A549 (cell line): ENCODE data around the gene TAC1. TPM values are rescaled to one million over a fixed set of nuclear protein-coding genes. Genes with fewer than 3 reads are reported as not detected.
A peak's percentile ranks its signal among the peaks of the same experiment; 100 is the strongest.

Experiments
- ATAC-seq, 2 experiments: fragments of 200-7000 bp in 1 of 2; fragments of >200 bp in 1 of 2; cut with Nextera tagmentation in 1 of 2; cut with Tn5 transposase in 1 of 2; 3 replicates each; pipeline versions ENCODE4 v1.8.0 to v1.9.1; 2018 to 2020; ENCODE audit warnings: mild to moderate bottlenecking in 1 of 2, moderate library complexity in 1 of 2
- CTCF ChIA-PET: fragments of 300-600 bp; sonication (Branson Sonifier 250); formaldehyde crosslinking; extraction: SDS; loops from one replicate; lab custom pipeline; 2021; ENCODE audit warnings: antibody characterized with exemption, inconsistent platforms; lab: Yijun Ruan, JAX
- POLR2A ChIA-PET: fragments of 350-600 bp; formaldehyde crosslinking; extraction: SDS; loops from one replicate; lab custom pipeline; 2021; ENCODE audit warnings: antibody characterized with exemption, inconsistent platforms; lab: Yijun Ruan, JAX
- DNase-seq, 2 experiments: peaks; one replicate each; pipeline versions ENCODE4 v3.0.0 to v3.0.0-alpha.2; 2011 to 2016; ENCODE audit warnings: low read depth in 1 of 2, low spot score in 1 of 2
- FAIRE-seq: peaks from 2 replicates; lab custom pipeline; 2011; peaks lifted over from hg19 to GRCh38; lab: Jason Lieb, UNC
- H3K27ac ChIP-seq, 2 experiments: fragments of >200 bp; sonication (Bioruptor Twin); formaldehyde crosslinking; 3 replicates each; pipeline ENCODE4 v1.5.1; 2016 to 2017
- H3K4me1 ChIP-seq: fragments of >200 bp; sonication (Bioruptor Twin); formaldehyde crosslinking; 3 replicates; pipeline ENCODE4 v1.6.1; 2016
- H3K4me2 ChIP-seq: fragments of >200 bp; sonication (Bioruptor Twin); formaldehyde crosslinking; 3 replicates; pipeline ENCODE4 v1.6.1; 2016
- H3K4me3 ChIP-seq: fragments of >200 bp; sonication (Bioruptor Twin); formaldehyde crosslinking; 3 replicates; pipeline ENCODE4 v1.5.1; 2016
- H3K9me3 ChIP-seq: fragments of >200 bp; sonication (Bioruptor Twin); formaldehyde crosslinking; 3 replicates; pipeline ENCODE4 v1.6.1; 2016
- CBX2 ChIP-seq: fragments of 200-600 bp; sonication (generic); IDR thresholded peaks from 2 replicates; pipeline ENCODE4 v1.6.1; 2016; ENCODE audit warnings: low read depth, mild to moderate bottlenecking, borderline replicate concordance
- CEBPB ChIP-seq, 2 experiments: fragments of >200 bp in 1 of 2; sonication (Bioruptor Twin) in 1 of 2; formaldehyde crosslinking in 1 of 2; IDR thresholded peaks; 2 replicates each; pipeline ENCODE4 v1.6.1; 2012 to 2016
- CHD2 ChIP-seq: fragments of 150-350 bp; IDR thresholded peaks from 2 replicates; pipeline ENCODE4 v1.6.1; 2014; ENCODE audit warnings: low read length; ENCODE audit not compliant: partially characterized antibody
- CTCF ChIP-seq: fragments of >200 bp; sonication (Bioruptor Twin); formaldehyde crosslinking; IDR thresholded peaks from 3 replicates; pipeline ENCODE4 v1.5.1; 2016
- ELK1 ChIP-seq: fragments of 150-350 bp; IDR thresholded peaks from 2 replicates; pipeline ENCODE4 v1.6.1; 2014; ENCODE audit warnings: low read depth, mild to moderate bottlenecking, low read length
- ESRRA ChIP-seq: fragments of 150-350 bp; IDR thresholded peaks from 2 replicates; pipeline ENCODE4 v1.6.1; 2014; ENCODE audit warnings: mild to moderate bottlenecking, low read length, borderline replicate concordance
- FOSL2 ChIP-seq, 2 experiments: fragments of 450-650 bp in 1 of 2; fragments of >200 bp in 1 of 2; sonication (Bioruptor Twin) in 1 of 2; formaldehyde crosslinking; IDR thresholded peaks; 2 replicates each; pipeline versions ENCODE4 v1.5.0 to v1.6.1; 2016 to 2020; ENCODE audit warnings: mild to moderate bottlenecking in 1 of 2, moderate library complexity in 1 of 2
- MAFK ChIP-seq: fragments of 450-650 bp; IDR thresholded peaks from 2 replicates; pipeline ENCODE4 v1.6.1; 2014; ENCODE audit not compliant: partially characterized antibody
- NFE2L2 ChIP-seq: fragments of 150-350 bp; conservative IDR thresholded peaks from 2 replicates; pipeline ENCODE4 v1.6.1; 2014; ENCODE audit warnings: low read length
- NPAS2 ChIP-seq: fragments of 250-450 bp; sonication (Bioruptor Pico); IDR thresholded peaks from 2 replicates; pipeline ENCODE4 v1.8.0; 2022; ENCODE audit warnings: mild to moderate bottlenecking, moderate library complexity, borderline replicate concordance
- NR3C1 ChIP-seq: fragments of >200 bp; sonication (Bioruptor Twin); formaldehyde crosslinking; IDR thresholded peaks from 3 replicates; pipeline ENCODE4 v1.6.1; 2017
- RARB ChIP-seq: fragments of 250-450 bp; sonication (Bioruptor Pico); IDR thresholded peaks from 2 replicates; pipeline ENCODE4 v1.8.0; 2021; ENCODE audit warnings: mild to moderate bottlenecking, moderate library complexity
- ZFP36 ChIP-seq: fragments of 450-650 bp; IDR thresholded peaks from 2 replicates; pipeline ENCODE4 v1.6.1; 2014; ENCODE audit warnings: borderline replicate concordance; ENCODE audit not compliant: partially characterized antibody
- WGBS: methylation state at CpG from one replicate; pipeline ENCODE4 v1.1.6; 2017; ENCODE audit errors: missing lambda C conversion rate; 5-methylcytosine and 5-hydroxymethylcytosine counted together
- polyA plus RNA-seq, 4 experiments: library from polyadenylated mRNA; depleted of rRNA in 3 of 4; stranded (reverse); fragments of >200 nt; fragmentation: RNase III in 1 of 4; extraction: RNeasy Plus Mini Kit Qiagen cat#74134 plus additional on column Dnase treatment in 1 of 4; gene quantifications; 2 replicates in 3 of 4; 3 replicates in 1 of 4; pipeline ENCODE4 v1.2.3, GENCODE V29; 2011 to 2017
- TF ChIP-seq, protein P1 (sequence below): IDR thresholded peaks from 2 replicates; pipeline ENCODE4 v1.6.1; 2012; ENCODE audit warnings: low read depth, borderline replicate concordance
- TF ChIP-seq, protein P2 (sequence below): IDR thresholded peaks from 2 replicates; pipeline ENCODE4 v1.6.1; 2012
- TF ChIP-seq, protein P3 (sequence below): fragments of >200 bp; sonication (Bioruptor Twin); formaldehyde crosslinking; IDR thresholded peaks from 3 replicates; pipeline ENCODE4 v1.6.1; 2016

TAC1 gene
- polyA plus RNA-seq, 2 of the 4 experiments (the other 2 are of a cell fraction), result not detected

DNA sequence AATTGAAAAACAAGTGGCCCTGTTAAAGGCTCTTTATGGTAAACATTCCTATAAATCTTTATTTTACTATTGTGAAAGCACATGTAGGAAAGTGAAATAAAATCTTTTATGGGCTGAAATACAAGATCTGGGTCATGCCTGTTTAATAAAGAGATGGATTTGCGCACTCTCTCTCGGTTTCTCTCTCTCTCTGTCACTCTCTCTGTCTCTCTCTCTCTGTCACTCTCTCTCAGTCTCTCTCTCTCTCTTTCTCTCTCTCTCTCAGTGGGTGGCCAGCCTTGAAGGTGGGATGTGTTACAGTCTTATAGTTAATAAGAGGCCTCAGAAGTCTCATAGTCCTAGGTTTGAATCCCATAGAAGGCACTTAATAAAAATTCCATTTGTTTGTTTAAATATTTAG is 2.4 kb downstream of the TAC1 start:
- Histone ChIP-seq H3K27ac (no peak overlapping the region), H3K4me3 (no peak overlapping the region), H3K4me2 (no peak overlapping the region), H3K9me3 (no peaks in the 10 kb centered on the region), H3K4me1 (peaks cover 5% of the 10 kb centered on the region; the same call in 2 of the 3 replicates)
- FAIRE-seq (no peak), DNase-seq (no peak), ATAC-seq (no peak)
- WGBS, result 84% methylated on average over 2 of the region's 2 CpGs
- ChIA-PET CTCF (no interaction called here), POLR2A (no interaction called here)
- TF ChIP-seq CTCF (no peak), NPAS2 (no peak), NFE2L2 (no peak), ZFP36 (no peak), ELK1 (no peak), ESRRA (no peak), FOSL2 (IDR thresholded peaks at IDR 0.05) (no peak), FOSL2 (CRISPR knock-in tag; IDR thresholded peaks at IDR 0.05) (no peak), CEBPB (IDR thresholded peaks at IDR 0.05) (no peak), NR3C1 (no peak)
- TF ChIP-seq, protein P1, sequence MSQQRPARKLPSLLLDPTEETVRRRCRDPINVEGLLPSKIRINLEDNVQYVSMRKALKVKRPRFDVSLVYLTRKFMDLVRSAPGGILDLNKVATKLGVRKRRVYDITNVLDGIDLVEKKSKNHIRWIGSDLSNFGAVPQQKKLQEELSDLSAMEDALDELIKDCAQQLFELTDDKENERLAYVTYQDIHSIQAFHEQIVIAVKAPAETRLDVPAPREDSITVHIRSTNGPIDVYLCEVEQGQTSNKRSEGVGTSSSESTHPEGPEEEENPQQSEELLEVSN, result no peak
- TF ChIP-seq, protein P2, sequence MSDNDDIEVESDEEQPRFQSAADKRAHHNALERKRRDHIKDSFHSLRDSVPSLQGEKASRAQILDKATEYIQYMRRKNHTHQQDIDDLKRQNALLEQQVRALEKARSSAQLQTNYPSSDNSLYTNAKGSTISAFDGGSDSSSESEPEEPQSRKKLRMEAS, result no peak

GRCh38 chr7:97735075-97735474 is 3.2 kb downstream of the TAC1 start:
- no peaks in the 10 kb centered on the region for H3K9me3 ChIP-seq
- no peak overlapping the region for H3K4me3 ChIP-seq
- peaks cover 5% of the 10 kb centered on the region; the same call in 2 of the 3 replicates for H3K4me1 ChIP-seq
- no peak overlapping the region for H3K27ac ChIP-seq
- no peak for ATAC-seq
- ChIA-PET CTCF (no interaction called here), POLR2A (no interaction called here)
- 29% methylated on average over 3 of the region's 3 CpGs for WGBS
- TF ChIP-seq NFE2L2, result no peak
- TF ChIP-seq RARB (CRISPR knock-in tag), result no peak
- TF ChIP-seq CBX2, result no peak
- TF ChIP-seq CHD2, result no peak
- no peak for TF ChIP-seq NR3C1
- no peak for TF ChIP-seq ELK1
- DNase-seq, result no peak
- no peak overlapping the region for H3K4me2 ChIP-seq
- no peak for FAIRE-seq

DNA sequence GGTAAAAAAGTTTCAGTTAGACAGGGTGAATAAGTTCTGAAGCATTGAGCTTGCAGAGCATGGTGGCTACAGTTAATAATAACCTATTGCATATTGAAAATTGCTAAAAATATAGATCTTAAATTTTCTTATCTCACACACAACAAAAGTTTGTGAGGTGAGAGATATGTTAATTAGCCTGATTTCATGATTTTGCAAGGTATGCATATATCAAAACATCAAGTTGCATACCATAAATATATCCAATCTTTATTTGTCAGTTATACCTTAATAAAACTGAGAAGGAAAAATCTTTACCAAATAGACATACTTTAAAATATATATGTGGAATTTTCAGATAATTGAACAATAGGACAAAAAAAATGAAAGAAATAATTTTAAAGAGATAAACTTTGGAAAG is 16.6 kb downstream of the TAC1 start:
- CTCF ChIA-PET, result no interaction called here
- Histone ChIP-seq H3K4me1 (no peaks in the 10 kb centered on the region), H3K27ac (no peak overlapping the region), H3K4me2 (no peak overlapping the region), H3K9me3 (no peaks in the 10 kb centered on the region), H3K4me3 (no peak overlapping the region)
- ATAC-seq (no peak), DNase-seq (no peak), FAIRE-seq (no peak)
- TF ChIP-seq MAFK, result peak; percentile 32
- no peak for TF ChIP-seq CTCF
- TF ChIP-seq, protein P3, sequence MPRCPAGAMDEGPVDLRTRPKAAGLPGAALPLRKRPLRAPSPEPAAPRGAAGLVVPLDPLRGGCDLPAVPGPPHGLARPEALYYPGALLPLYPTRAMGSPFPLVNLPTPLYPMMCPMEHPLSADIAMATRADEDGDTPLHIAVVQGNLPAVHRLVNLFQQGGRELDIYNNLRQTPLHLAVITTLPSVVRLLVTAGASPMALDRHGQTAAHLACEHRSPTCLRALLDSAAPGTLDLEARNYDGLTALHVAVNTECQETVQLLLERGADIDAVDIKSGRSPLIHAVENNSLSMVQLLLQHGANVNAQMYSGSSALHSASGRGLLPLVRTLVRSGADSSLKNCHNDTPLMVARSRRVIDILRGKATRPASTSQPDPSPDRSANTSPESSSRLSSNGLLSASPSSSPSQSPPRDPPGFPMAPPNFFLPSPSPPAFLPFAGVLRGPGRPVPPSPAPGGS, result no peak
- POLR2A ChIA-PET, result no interaction called here
